Neuronal stem cell (in vitro differentiated cells): ENCODE results near the gene TMED5.

Experiments used
- DNase-seq: peaks from one replicate; pipeline ENCODE4 v3.0.0-alpha.2; 2013; ENCODE audit warnings: low spot score
- H2AFZ ChIP-seq: one replicate; pipeline ENCODE4 v1.6.1; 2013; ENCODE audit warnings: mild to moderate bottlenecking, low read length, inconsistent platforms
- H2AK5ac ChIP-seq: 2 replicates; pipeline ENCODE4 v1.6.1; 2013; ENCODE audit warnings: low read depth, mild to moderate bottlenecking, inconsistent platforms, low read length, moderate library complexity, mixed read lengths
- H2BK120ac ChIP-seq: 2 replicates; pipeline ENCODE4 v1.6.1; 2013; ENCODE audit warnings: low read depth, mild to moderate bottlenecking, inconsistent platforms, low read length, moderate library complexity, mixed read lengths
- H2BK12ac ChIP-seq: one replicate; pipeline ENCODE4 v1.6.1; 2013; ENCODE audit warnings: low read length, inconsistent platforms
- H2BK15ac ChIP-seq: 2 replicates; pipeline ENCODE4 v1.6.1; 2013; ENCODE audit warnings: mild to moderate bottlenecking, low read length, inconsistent platforms, mixed read lengths
- H2BK5ac ChIP-seq: one replicate; pipeline ENCODE4 v1.6.1; 2013; ENCODE audit warnings: inconsistent platforms, mild to moderate bottlenecking, low read length, moderate library complexity
- H3K14ac ChIP-seq: one replicate; pipeline ENCODE4 v1.6.1; 2013; ENCODE audit warnings: low read length, inconsistent platforms
- H3K18ac ChIP-seq: 2 replicates; pipeline ENCODE4 v1.6.1; 2013; ENCODE audit warnings: low read length, inconsistent platforms
- H3K23ac ChIP-seq: 2 replicates; pipeline ENCODE4 v1.6.1; 2013; ENCODE audit warnings: low read depth, mild to moderate bottlenecking, mixed read lengths, low read length, inconsistent platforms; ENCODE audit not compliant: poor library complexity
- H3K27ac ChIP-seq: replicated peaks from 3 replicates; pipeline ENCODE4 v1.5.1; 2013; ENCODE audit warnings: low read length, inconsistent platforms
- H3K27me3 ChIP-seq, 3 experiments: 2 replicates each; pipeline ENCODE4 v1.6.1; 2013; ENCODE audit warnings: low read length in 3 of 3, mild to moderate bottlenecking in 2 of 3, inconsistent platforms in 1 of 3, low read depth in 1 of 3, mixed read lengths in 1 of 3, moderate library complexity in 1 of 3; ENCODE audit not compliant: control insufficient read depth in 3 of 3, insufficient read depth in 3 of 3
- H3K36me3 ChIP-seq, 2 donors: replicated peaks in 1 of 2; 2 replicates each; pipeline ENCODE4 v1.6.1; 2013; ENCODE audit warnings: low read length in 2 of 2; ENCODE audit not compliant: control insufficient read depth in 2 of 2, insufficient read depth in 2 of 2
- H3K4ac ChIP-seq: 2 replicates; pipeline ENCODE4 v1.6.1; 2013; ENCODE audit warnings: inconsistent platforms, mild to moderate bottlenecking, low read length, moderate library complexity
- H3K4me1 ChIP-seq, 2 donors: 1 replicate in 1 of 2; 2 replicates in 1 of 2; pipeline ENCODE4 v1.6.1; 2013; ENCODE audit warnings: low read length in 2 of 2, low read depth in 1 of 2; ENCODE audit not compliant: control insufficient read depth in 2 of 2, insufficient read depth in 1 of 2
- H3K4me2 ChIP-seq: one replicate; pipeline ENCODE4 v1.6.1; 2013; ENCODE audit warnings: mild to moderate bottlenecking, low read length, inconsistent platforms; ENCODE audit not compliant: insufficient read depth, poor library complexity, severe bottlenecking
- H3K4me3 ChIP-seq, 2 donors: 2 replicates each; pipeline ENCODE4 v1.5.1; 2013; ENCODE audit warnings: low read length in 2 of 2, mild to moderate bottlenecking in 2 of 2, inconsistent platforms in 1 of 2, moderate library complexity in 1 of 2
- H3K79me1 ChIP-seq: one replicate; pipeline ENCODE4 v1.6.1; 2013; ENCODE audit warnings: low read depth, mild to moderate bottlenecking, inconsistent platforms, low read length, moderate library complexity
- H3K9ac ChIP-seq: one replicate; pipeline ENCODE4 v1.6.1; 2013; ENCODE audit warnings: mild to moderate bottlenecking, low read depth, low read length, inconsistent platforms; ENCODE audit not compliant: poor library complexity
- H3K9me3 ChIP-seq, 2 donors: replicated peaks in 1 of 2; 2 replicates each; pipeline versions ENCODE3 to v1.6.1; 2013; ENCODE audit warnings: low read length in 2 of 2, mild to moderate bottlenecking in 2 of 2, inconsistent platforms in 1 of 2, low read depth in 1 of 2, mixed read lengths in 1 of 2, moderate library complexity in 1 of 2; ENCODE audit not compliant: control insufficient read depth in 2 of 2, insufficient read depth in 1 of 2
- H4K8ac ChIP-seq: one replicate; pipeline ENCODE4 v1.6.1; 2013; ENCODE audit warnings: low read depth, mild to moderate bottlenecking, inconsistent platforms, low read length, moderate library complexity
- H4K91ac ChIP-seq: one replicate; pipeline ENCODE4 v1.6.1; 2013; ENCODE audit warnings: low read length, low read depth, mild to moderate bottlenecking, inconsistent platforms; ENCODE audit not compliant: poor library complexity
- WGBS, 2 donors: extraction: QIAGEN DNeasy Blood & Tissue Kit; methylation state at CpG; one replicate each; pipeline ENCODE4 v1.1.7; 2013; ENCODE audit warnings: missing lambda C conversion rate in 2 of 2, mixed read lengths in 1 of 2; ENCODE audit not compliant: insufficient read length in 2 of 2, insufficient replicate concordance in 1 of 2; ENCODE audit errors: extremely low coverage in 2 of 2; 5-methylcytosine and 5-hydroxymethylcytosine counted together

The TMED5 gene

GRCh38 chr1:93205892-93206566 lies 25.8 kb upstream of the TMED5 start:
- Histone ChIP-seq H3K9ac (no peak overlapping the region), H3K27ac (no peak overlapping the region), H2BK120ac (no peak overlapping the region), H3K9me3 (no peaks in the 10 kb centered on the region), H3K14ac (no peak overlapping the region), H2BK5ac (no peak overlapping the region), H3K4me1 (no peaks in the 10 kb centered on the region), H3K27me3 (no peaks in the 10 kb centered on the region), H2BK12ac (no peak overlapping the region), H4K8ac (no peak overlapping the region), H2AFZ (no peak overlapping the region), H3K4ac (no peak overlapping the region), H3K4me3 (no peak overlapping the region), H2AK5ac (no peak overlapping the region), H3K23ac (no peak overlapping the region), H3K18ac (no peak overlapping the region), H3K36me3 (peaks cover 2 to 96% of the 10 kb centered on the region in 2 donors), H2BK15ac (no peak overlapping the region), H3K4me2 (no peak overlapping the region), H3K79me1 (no peaks in the 10 kb centered on the region), H4K91ac (no peak overlapping the region)
- no peak for DNase-seq
- WGBS, 2 donors: no CpG with 5 or more reads among the region's 6 CpGs

DNA sequence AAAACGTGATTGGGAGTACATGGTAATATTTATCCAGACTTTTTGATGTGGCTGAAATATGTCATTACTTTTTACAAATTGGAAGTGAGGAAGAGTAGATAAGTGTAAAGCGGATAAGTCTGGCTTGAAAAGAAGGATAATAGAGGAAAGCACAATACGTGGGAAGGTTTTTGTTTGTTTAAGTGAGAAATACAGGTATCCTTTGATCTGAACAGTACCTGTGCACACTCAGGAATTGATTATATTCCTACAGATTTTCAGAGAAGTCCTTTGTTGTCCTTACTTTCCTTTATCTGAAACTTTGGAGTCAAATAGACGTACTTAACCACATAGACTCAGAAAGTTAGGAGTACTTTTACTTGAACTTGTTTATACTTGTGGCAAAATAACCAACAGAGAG lies 20.5 kb upstream of the TMED5 start:
- 100% methylated on average over 2 of the region's 4 CpGs; no CpG with 5 or more reads in 1 of the 2 donors for WGBS, 2 donors
- no peak for DNase-seq
- Histone ChIP-seq H4K91ac (no peak overlapping the region), H2BK15ac (no peak overlapping the region), H3K27me3 (no peaks in the 10 kb centered on the region), H3K79me1 (no peaks in the 10 kb centered on the region), H3K14ac (no peak overlapping the region), H3K4me3 (no peak overlapping the region), H3K27ac (no peak overlapping the region), H3K9ac (no peak overlapping the region), H2BK5ac (no peak overlapping the region), H2BK120ac (no peak overlapping the region), H4K8ac (no peak overlapping the region), H3K4me2 (no peak overlapping the region), H3K4ac (no peak overlapping the region), H2AK5ac (no peak overlapping the region), H3K23ac (no peak overlapping the region), H2BK12ac (no peak overlapping the region), H3K9me3 (no peaks in the 10 kb centered on the region), H3K4me1 (no peaks in the 10 kb centered on the region), H3K36me3 (peaks cover 5 to 95% of the 10 kb centered on the region in 2 donors), H3K18ac (no peak overlapping the region), H2AFZ (no peak overlapping the region)

GRCh38 chr1:93200086-93200620 lies 19.9 kb upstream of the TMED5 start:
- Histone ChIP-seq H3K4me2 (no peak overlapping the region), H3K23ac (no peak overlapping the region), H3K14ac (no peak overlapping the region), H3K4me3 (no peak overlapping the region), H3K4me1 (no peaks in the 10 kb centered on the region), H2BK120ac (no peak overlapping the region), H3K18ac (no peak overlapping the region), H3K27ac (no peak overlapping the region), H4K8ac (no peak overlapping the region), H2AK5ac (no peak overlapping the region), H3K27me3 (no peaks in the 10 kb centered on the region), H3K36me3 (peaks cover 5 to 95% of the 10 kb centered on the region in 2 donors), H3K9me3 (no peaks in the 10 kb centered on the region), H2BK5ac (no peak overlapping the region), H2BK12ac (no peak overlapping the region), H3K79me1 (no peaks in the 10 kb centered on the region), H3K9ac (no peak overlapping the region), H4K91ac (no peak overlapping the region), H2AFZ (no peak overlapping the region), H3K4ac (no peak overlapping the region), H2BK15ac (no peak overlapping the region)
- WGBS, 2 donors: no CpG with 5 or more reads among the region's 6 CpGs
- no peak for DNase-seq

DNA sequence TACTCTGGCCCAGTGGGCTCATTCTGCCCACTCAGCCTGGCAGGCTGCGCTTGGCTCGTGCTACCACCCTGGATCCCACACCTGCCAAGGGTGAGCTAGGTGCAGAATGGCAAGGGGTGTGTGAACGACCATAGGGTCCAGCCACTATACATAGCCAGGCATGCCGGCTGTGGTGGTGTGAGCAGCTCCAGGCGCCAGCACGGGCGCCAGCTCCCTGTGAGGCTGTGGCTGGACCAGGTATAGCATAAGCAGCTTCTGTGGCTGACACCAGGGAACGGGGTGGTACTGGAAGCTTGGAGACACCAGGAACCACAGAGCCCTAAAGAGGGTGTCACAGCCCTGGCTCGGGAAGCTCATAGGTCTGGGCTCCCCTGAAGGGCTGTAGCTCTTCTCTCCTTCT lies 18.9 kb upstream of the TMED5 start:
- H2AFZ ChIP-seq: no peak overlapping the region
- H2BK5ac ChIP-seq: no peak overlapping the region
- H3K4me2 ChIP-seq: no peak overlapping the region
- H2BK12ac ChIP-seq: no peak overlapping the region
- H3K18ac ChIP-seq: no peak overlapping the region
- H3K79me1 ChIP-seq: no peaks in the 10 kb centered on the region
- no peak overlapping the region for H2AK5ac ChIP-seq
- peak overlapping the region; percentile 40 for H3K23ac ChIP-seq
- no peak overlapping the region for H3K4me3 ChIP-seq
- H2BK120ac ChIP-seq: no peak overlapping the region
- H3K9me3 ChIP-seq: no peaks in the 10 kb centered on the region
- H3K9ac ChIP-seq: no peak overlapping the region
- WGBS, 2 donors: no CpG with 5 or more reads among the region's 9 CpGs
- H4K91ac ChIP-seq: no peak overlapping the region
- DNase-seq: no peak
- H3K4me1 ChIP-seq: no peaks in the 10 kb centered on the region
- no peak overlapping the region for H3K14ac ChIP-seq
- H3K27me3 ChIP-seq: no peaks in the 10 kb centered on the region
- H2BK15ac ChIP-seq: no peak overlapping the region
- H3K4ac ChIP-seq: no peak overlapping the region
- no peak overlapping the region for H3K27ac ChIP-seq
- peak overlapping the region; percentile 66 for H4K8ac ChIP-seq
- peaks cover 5 to 95% of the 10 kb centered on the region in 2 donors for H3K36me3 ChIP-seq
